Testis (tissue), 2 donors: Measurements from ENCODE around the gene ABCD4.

ENCODE experiments used
- CTCF ChIP-seq, 3 experiments: fragments of 450-650 bp in 2 of 3; fragments of 200-600 bp in 1 of 3; sonication (generic) in 1 of 3; IDR thresholded peaks; one replicate each; pipeline ENCODE4 v1.5.1; 2016 to 2019; ENCODE audit warnings: antibody characterized with exemption in 3 of 3, mild to moderate bottlenecking in 2 of 3, moderate library complexity in 1 of 3
- POLR2A ChIP-seq: fragments of 450-650 bp; IDR thresholded peaks from one replicate; pipeline ENCODE4 v1.6.1; 2017; ENCODE audit warnings: antibody characterized with exemption, mild to moderate bottlenecking, moderate library complexity

- TF ChIP-seq POLR2A, result no peak
- TF ChIP-seq CTCF (IDR thresholded peaks at IDR 0.05), result no peak
These were observed 6.0 kb upstream of the ABCD4 start for GRCh38 chr14:74308695-74309094.
